ENCODE data around the gene SNAP25.

The SNAP25 gene

DNA sequence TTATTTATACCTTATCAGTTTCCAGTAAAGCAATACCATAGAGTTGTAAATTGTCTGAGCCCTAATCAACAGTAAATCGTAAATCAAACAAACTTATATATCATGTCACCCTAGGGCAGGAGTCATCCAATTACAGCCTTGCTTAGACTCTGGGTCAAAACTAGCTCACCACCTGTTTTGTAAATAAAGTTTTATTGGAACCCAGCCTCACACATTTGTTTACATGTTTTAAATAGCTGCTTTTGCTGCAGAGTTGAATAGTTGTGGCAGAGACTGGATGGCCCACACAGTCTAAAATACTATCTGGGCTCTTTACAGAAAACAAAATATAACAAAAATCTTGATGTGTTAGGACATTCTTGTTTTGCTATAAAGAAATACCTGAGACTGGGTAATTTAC is 121.0 kb downstream of the SNAP25 start:
- DNase-seq: no peak

DNA sequence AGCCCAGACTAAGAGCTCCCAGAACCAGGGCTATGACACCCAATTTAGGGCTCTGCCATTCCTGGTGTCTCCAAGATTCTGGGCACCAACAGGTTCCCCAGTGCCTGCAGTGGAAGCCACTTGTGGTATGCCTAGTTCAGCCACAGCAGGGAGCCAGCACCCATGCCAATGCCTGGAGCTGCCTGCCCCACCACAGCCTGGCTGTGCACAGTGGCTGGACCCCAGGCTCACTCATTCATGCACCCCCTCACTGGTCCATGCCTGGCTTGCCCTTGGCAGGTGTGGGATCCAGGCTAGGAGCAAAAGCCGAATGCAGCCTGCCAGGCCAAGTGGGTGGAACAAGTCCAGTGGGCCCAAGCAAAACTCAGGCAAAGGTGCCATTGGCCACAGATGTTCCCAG is 123.5 kb downstream of the SNAP25 start:
- no peak for DNase-seq

- DNase-seq: no peak
These were observed 126.3 kb downstream of the SNAP25 start for GRCh38 chr20:10344953-10345352.

DNA sequence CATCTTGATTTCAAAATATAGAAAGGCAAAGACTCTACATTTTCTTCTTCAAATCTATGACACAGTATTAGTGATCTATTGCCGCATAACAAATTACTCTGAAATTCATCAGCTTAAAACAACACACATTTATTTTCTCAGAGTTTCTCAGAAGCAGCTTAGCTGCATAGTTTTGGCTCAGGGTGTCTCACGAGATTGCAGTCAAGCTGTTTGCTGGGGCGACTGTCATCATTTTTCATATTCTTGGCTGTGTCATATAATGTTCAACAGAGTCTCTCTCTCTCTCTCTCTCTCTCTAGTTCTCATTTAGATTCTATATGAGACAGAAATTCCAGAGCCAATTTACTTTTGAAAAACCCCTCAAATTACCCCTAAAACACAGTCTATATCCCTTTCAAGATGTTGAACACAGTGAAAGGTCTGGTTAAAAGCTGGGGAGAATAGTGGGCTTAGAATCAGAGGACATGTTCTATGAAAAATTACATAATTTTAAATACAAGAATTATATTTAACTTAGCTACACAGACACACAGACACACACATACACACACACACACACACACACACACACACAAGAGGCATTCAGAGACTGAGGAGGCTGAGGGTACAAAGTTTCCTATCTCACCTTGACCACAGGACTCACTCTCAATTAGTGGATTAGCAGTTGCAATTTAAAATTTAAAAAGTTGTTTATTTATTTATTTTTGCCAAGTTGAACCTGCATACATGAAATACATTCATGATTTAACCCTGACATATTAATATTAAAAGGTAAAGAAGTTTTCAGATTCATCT is 128.7 kb downstream of the SNAP25 start:
- no peak for DNase-seq

GRCh38 chr20:10349118-10349517 is 130.5 kb downstream of the SNAP25 start:
- DNase-seq: no peak

- peak in 1 of 2 donors; percentile 0 for DNase-seq
These were observed 131.7 kb downstream of the SNAP25 start for GRCh38 chr20:10350188-10350842.

DNA sequence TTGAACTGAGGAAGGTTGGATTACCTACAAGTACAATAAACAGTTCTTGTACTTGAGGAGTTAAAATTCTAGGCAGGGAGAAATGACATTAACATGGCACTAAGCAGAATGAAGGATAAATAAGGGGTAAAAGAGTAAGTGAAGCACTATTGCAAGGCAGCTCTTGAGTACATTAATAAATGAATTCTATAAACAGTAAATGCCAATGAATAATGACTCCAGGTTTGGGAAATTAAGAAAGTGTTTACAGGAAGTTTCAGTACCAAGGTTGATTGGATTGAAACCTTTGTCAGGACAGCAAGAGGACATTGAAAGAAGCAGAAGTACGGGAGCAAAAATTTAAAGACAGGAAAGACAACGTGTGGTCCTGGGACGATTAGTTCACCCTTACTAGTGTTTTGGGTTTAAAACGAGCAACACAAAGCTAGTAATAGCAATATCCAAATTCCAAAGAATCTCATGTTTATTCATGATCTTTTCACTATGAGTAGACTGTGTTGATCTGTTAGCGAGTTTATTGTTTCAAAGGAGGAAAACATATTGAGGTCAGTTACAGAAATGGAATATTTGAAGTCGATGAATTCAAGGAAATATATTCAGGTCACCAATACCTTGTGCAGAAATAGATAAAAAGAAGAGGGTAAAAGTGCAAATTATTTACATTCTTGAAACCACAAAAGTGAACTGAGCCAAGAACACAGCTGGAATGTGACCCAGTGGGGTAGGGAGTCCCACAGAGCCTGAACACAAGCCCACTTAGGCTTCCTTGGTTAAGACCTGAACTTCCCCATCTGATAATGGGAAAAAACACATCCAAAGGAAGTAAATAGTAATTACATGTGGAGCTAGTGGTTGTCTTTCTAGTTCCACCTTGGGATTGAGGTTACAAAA is 134.5 kb downstream of the SNAP25 start:
- DNase-seq: no peak

DNA sequence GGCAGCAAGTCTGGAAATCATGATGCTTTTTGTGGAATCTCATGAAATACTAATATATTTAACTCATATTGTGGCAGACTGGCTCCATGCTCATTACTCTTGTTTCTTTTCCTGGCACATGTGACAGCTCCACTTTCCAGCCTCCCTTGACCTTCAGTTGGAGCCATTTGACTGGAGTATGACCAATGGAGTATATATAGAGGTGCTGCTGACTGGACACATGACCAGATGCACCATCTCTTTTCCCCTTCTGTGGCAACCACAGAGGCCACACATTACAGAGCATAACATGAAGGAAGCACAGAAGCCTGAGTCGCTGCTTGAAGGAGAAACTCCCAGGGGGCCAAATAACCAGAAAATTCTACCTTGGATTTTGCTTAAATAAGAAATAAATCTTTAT is 138.0 kb downstream of the SNAP25 start:
- no peak for DNase-seq

All from activated CD4-positive, alpha-beta T cell treated with anti-CD3 and anti-CD28 coated beads for 4 hours (primary cell).